GM18498 (cell line): ENCODE results near the gene MTCL1.

ENCODE experiments used
- ATAC-seq: cut with Tn5 transposase; IDR thresholded peaks from one replicate; pipeline ENCODE4 v1.9.1; 2021; ENCODE audit warnings: mild to moderate bottlenecking, moderate library complexity; ENCODE audit not compliant: unreplicated experiment

MTCL1 gene

DNA sequence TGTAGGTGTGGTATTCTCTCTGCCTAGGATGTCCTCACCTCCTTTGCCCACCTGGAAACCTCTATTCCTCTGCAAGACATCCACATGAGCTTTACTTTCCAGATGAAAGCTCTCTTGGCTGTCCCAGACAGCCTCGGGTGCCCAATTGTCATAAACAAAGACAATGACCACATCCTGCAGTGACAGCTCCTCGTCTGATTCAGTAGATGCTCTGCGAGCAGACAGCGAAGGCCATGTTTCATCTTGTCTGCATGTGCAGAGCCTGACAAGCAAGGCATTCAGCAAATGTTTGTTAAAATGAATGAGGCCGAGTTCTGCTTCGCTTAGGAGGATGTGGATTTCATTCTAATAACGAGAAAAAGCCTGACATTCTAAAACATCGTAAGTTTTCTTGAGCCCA, 150.9 kb downstream of the MTCL1 start:
- no peak for ATAC-seq

DNA sequence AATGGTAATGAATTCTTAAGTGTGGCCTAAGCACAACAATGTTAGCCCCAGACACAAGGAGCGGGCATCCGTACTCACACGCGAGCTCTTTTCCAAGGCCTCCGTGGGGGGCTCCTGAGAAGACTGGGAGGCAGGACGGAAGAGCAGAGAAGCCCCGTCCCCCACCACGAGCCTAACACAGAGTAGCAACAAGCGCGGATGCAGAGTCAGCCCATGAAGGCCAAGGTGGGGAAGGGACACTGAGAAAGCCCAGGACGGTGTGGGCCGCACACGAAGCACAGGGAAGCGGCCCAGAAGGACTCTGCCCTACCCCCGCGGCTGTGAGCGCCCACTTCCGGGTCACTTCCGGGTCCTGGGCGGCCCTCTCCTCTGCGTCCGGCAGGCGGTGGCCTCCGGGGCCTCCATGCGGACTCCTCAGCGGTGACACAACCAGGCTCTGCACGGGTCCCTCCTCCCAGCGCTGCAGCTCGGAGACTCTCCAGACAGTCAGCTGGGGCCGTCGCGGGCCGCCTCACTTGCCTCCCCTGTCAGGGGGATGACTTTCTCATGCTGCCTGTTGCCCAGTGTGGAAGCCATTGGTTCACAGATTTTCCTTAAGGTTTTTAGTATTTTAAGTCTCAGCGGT, 151.5 kb downstream of the MTCL1 start:
- no peak for ATAC-seq

- no peak for ATAC-seq
Measured at GRCh38 chr18:8857806-8858205, 152.4 kb downstream of the MTCL1 start.

DNA sequence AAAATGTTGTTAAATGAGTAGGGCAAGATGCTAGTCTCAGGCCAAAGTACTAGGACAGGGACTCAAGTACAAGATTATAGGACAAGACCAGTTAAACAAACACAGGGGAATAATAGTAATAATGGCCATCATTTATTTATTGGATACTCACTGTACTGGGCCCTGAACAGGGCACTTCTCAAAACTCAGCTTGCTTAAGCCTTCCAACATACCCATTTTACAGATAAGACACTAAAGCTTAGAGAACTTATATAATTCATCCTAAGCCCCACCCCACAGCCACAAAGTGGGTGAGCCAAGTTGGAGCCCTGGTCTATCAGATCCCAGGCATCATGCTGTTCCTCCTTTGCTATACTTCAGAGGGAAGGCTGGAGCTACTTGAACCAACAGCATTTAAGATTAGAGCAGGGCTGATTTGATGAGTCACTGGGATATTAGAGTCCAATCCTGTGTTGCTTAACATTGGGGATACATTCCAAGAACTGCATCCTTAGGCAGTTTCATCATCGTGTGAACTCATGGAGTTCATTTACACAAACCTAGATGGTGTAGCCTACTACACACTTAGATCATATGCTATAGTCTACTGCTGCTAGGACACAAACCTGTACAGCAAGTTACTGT, 153.6 kb downstream of the MTCL1 start:
- ATAC-seq = no peak

- no peak for ATAC-seq
Measured at GRCh38 chr18:8860845-8861642, 155.7 kb downstream of the MTCL1 start.

DNA sequence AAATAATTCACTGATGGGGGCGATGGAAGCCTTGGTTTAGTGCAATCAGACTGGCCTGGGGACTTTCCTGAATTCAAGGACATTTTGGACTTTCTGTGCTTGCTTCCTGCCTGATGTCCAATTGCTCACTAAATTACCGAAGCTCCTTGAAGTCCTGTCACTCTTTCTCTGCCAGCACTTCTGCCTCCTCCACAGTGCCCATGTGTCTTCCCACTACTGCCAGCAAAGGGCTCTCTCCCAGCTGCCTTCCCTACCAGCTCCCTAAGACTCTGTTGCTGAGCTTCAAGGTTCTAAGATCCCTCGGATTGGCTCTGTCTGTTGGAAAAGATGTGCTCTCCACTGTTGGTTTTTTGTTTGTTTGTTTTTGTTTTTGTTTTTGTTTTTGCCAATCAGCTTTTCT, 158.1 kb downstream of the MTCL1 start:
- ATAC-seq = no peak

GRCh38 chr18:8865934-8866333, 160.6 kb downstream of the MTCL1 start:
- no peak for ATAC-seq

- no peak for ATAC-seq
Measured at GRCh38 chr18:8866679-8867078, 161.3 kb downstream of the MTCL1 start.

- ATAC-seq = no peak
Measured at GRCh38 chr18:8868276-8868675, 162.9 kb downstream of the MTCL1 start.

DNA sequence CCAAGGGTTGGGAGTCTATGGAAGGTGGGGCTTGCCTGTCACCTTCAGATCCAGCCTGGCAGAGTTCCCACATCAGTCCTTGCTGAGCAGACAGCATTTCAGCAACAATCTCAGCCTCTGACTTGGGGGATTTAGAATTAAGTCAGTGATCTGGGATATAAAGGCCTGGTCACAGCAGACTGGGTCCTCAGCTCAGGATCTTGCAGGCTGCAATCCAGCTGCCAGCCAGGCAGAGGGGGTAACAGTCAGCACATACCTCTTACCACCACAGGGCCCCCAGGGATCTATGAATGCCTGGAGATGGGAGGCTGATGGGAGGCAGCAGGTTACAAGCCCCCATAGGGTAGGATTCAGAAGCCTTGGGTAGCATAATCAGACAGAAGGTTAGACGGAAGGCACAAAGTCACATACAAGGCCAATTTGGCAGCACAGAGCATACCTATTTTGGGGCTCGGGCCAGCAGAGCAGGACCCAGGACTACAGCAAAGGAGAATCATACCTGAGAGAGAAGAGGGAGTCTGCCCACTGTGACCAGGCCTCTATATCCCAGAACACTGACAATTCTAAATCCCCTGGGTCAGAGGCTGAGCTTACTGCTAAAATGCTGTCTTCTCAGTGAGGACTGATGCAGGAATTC, 163.5 kb downstream of the MTCL1 start:
- ATAC-seq = no peak

- no peak for ATAC-seq
Measured at GRCh38 chr18:8869696-8870095, 164.3 kb downstream of the MTCL1 start.

DNA sequence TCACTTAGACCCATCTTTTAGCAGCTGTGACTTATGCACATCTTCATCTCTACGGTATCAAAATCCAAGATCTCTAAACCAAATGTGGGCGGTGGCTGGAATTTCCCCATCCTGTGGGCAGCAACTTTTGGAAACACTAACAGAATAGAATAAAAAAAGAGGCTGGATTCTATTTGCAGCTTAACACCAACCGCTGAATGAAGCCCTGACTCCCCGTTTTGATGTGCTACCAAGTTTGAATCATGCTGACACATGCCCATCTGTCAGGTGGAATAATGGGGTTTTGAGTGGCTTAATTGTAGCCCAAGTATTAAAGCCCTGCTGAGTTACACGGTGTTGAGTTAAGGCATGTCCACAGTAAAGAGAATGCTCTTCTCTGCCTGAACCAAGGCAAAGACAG, 165.2 kb downstream of the MTCL1 start:
- ATAC-seq = no peak

DNA sequence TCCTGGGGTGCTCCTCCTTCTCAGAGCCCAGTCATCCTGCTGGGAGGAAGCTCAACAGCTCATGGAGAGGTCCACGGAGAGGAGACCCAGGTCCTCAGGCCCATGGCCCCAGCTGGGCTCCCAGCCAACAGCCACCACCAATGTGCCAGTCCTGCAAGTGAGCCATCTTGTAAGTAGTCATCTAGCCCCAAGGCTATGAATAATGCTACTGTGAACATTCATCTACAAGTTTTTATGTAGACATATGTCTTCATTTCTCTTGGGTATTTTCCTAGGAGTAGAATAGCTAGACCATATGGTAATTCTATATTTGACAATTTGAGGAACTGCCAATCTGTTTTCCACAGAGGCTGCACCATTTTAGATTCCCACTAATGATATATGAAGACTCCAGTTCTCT, 166.1 kb downstream of the MTCL1 start:
- ATAC-seq = no peak

GRCh38 chr18:8874872-8875271, 169.5 kb downstream of the MTCL1 start:
- no peak for ATAC-seq

DNA sequence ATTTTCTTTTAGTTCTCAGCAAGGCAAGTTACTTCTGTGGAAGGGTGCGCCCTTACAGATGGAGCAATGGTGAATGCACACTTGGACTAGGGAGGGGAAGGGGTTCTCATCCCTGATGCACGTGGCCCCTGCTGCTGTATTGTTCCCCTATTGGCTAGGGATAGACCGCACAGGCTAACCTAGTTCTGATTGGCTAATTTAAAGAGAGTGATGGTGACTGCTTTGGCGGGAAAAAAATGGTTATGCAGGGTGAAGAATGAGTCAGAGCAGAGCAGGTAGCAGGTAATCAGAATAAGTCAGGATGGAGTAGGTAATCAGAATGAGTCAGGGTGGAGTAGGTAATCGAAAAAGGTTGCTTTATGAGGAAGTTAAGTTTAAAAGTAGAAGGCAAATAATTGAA, 171.5 kb downstream of the MTCL1 start:
- ATAC-seq = no peak

GRCh38 chr18:8881103-8881502, 175.7 kb downstream of the MTCL1 start:
- ATAC-seq = no peak
